Measurements from ENCODE around the gene KIF18B. TPM values are rescaled to one million over a fixed set of nuclear protein-coding genes. Genes with fewer than 3 reads are reported as not detected.

The KIF18B gene
- total RNA-seq, 1 donor from 2014 or later, result 22.5 TPM

DNA sequence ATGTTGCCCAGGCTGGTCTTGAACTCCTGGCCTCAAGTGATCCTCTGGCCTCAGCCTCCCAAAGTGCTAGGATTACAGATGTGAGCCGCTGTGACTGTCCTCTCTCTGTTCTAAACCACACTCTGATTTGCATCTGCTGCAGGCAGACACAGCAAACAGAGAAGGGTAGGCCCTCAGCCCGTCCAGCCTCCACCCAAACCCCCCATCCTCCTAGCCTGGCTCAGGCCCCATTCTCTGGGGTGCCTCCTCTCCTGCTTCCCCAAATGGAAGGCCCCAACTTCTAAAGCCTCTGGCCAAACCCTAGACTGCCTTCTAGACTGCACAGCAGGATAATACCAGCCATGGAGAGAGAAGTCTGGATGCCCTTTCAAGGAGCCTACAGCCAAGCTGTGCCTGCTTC is 28.2 kb downstream of the KIF18B start:
- no peak for DNase-seq (ENCODE audit: low read depth)
- TF ChIP-seq, protein P1, sequence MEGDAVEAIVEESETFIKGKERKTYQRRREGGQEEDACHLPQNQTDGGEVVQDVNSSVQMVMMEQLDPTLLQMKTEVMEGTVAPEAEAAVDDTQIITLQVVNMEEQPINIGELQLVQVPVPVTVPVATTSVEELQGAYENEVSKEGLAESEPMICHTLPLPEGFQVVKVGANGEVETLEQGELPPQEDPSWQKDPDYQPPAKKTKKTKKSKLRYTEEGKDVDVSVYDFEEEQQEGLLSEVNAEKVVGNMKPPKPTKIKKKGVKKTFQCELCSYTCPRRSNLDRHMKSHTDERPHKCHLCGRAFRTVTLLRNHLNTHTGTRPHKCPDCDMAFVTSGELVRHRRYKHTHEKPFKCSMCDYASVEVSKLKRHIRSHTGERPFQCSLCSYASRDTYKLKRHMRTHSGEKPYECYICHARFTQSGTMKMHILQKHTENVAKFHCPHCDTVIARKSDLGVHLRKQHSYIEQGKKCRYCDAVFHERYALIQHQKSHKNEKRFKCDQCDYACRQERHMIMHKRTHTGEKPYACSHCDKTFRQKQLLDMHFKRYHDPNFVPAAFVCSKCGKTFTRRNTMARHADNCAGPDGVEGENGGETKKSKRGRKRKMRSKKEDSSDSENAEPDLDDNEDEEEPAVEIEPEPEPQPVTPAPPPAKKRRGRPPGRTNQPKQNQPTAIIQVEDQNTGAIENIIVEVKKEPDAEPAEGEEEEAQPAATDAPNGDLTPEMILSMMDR (conservative IDR thresholded peaks at IDR 0.05; ENCODE audit: low read depth, low read length), result no peak

DNA sequence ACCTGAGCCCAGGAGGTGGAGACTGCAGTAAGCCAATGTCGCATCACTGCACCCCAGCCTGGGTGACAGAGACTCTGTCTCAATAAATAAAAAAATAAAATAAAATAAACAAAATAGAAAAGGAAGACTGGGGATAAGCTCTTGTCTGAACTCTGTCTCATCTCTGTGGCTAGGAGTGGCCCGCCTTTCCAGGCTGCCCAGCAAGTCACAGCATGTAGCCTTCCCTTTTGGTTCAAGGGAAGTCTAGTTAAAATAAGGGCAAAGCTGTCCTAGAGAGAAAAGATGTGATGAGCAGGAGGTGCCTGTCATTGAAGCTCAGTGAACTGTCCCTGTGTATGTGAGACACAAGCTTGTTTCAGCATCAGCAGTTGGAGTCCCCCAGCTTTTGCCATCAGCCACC is 29.6 kb downstream of the KIF18B start:
- TF ChIP-seq, protein P1 (conservative IDR thresholded peaks at IDR 0.05; ENCODE audit: low read depth, low read length), result no peak
- DNase-seq (ENCODE audit: low read depth), result no peak
- H3K4me3 ChIP-seq (ENCODE audit: low read depth, low read length), result no peak overlapping the region

More for the DNA sequence above, 28.2 kb downstream of the KIF18B start:
- H3K4me3 ChIP-seq (ENCODE audit: low read depth, low read length), result no peak overlapping the region

DNA sequence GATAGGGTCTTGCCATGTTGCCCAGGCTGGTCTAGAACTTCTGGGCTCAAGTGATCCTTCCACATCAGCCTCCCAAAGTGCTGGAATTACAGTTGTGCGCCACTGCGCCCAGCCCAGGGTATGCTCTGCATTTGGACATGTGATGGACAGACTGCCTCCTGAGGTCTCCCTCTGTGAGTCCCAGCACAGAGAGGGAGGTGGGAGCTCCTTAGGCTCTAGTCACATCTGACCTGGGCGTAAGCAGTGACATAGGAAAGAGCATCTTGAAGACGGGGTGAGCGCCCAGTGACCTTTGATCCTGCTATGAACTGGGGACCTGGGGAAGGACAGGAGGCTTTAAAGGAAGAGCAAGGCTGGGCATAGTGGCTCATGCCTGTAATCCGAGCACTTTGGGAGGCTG is 30.1 kb downstream of the KIF18B start:
- TF ChIP-seq, protein P1 (conservative IDR thresholded peaks at IDR 0.05; ENCODE audit: low read depth, low read length), result no peak
- no peak for DNase-seq (ENCODE audit: low read depth)
- H3K4me3 ChIP-seq (ENCODE audit: low read depth, low read length), result no peak overlapping the region

DNA sequence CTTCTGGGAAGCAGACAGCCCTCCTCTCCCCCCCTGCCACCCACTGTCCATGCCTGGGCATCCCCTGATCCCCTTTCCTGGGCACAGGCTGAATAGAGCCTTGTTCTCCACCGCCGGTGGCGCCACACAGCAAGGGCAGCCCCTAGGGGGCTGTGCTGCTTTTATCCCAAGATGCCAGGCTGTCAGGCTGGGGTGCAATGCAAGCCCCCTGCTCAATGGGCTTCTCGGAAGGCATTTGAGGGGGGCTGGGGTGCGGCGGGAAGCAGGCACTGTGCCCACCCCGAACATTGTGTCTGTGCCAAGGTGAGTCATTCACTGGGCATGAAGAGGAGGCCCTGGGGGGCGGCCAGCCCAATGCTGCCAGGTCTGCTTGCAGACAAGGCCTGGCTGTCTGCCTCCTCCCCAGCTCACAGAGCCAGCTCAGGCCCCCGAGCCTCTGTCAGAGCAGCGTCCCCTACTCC is 30.8 kb downstream of the KIF18B start:
- TF ChIP-seq, protein P1 (conservative IDR thresholded peaks at IDR 0.05; ENCODE audit: low read depth, low read length), result no peak
- no peak overlapping the region for H3K4me3 ChIP-seq (ENCODE audit: low read depth, low read length)
- DNase-seq (ENCODE audit: low read depth), result no peak

DNA sequence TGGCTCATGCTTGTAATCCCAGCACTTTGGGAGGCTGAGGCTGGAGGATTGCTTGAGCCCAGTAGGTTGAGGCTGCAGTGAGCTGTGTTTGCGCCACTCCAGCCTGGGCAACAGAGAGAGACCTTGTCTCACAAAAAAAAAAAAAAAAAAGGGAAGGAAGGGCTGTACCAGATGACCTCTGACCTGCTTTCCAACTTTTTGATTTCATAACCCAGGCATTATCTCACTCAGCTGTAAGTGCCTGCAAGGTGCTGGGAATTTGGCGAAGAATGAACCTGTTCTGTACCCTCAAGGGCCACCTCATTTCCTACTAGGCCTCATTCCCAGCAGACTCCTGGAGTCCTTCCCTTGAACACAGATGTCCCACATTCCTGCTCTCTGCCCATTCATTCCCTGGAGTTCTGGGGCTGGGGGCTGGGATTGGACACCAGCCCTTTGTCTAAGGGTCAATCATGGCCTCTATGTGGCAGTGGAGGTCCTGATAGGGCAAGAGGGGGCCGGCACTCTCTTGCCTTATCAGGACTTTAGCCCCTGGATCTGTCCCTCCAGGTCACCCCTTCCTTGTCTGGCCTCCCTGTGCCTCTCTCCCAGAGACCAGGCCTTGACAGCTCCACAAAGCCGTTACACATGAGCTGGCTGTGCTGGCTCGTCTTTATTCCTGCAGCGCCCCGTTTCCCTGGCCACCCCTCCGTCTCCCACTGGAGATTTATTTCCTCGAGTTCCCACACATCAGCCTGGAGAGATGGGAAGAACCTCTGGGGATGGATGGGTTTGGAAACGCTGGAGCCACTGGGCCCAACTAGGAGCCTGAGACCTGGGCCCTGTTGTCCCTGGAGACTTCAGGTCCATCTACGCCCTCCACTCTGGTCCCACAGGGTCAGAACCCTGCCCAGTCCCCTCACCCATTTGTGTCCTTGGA is 31.5 kb downstream of the KIF18B start:
- TF ChIP-seq, protein P1 (conservative IDR thresholded peaks at IDR 0.05; ENCODE audit: low read depth, low read length), result no peak
- no peak for DNase-seq (ENCODE audit: low read depth)
- H3K4me3 ChIP-seq (ENCODE audit: low read depth, low read length), result no peak overlapping the region

DNA sequence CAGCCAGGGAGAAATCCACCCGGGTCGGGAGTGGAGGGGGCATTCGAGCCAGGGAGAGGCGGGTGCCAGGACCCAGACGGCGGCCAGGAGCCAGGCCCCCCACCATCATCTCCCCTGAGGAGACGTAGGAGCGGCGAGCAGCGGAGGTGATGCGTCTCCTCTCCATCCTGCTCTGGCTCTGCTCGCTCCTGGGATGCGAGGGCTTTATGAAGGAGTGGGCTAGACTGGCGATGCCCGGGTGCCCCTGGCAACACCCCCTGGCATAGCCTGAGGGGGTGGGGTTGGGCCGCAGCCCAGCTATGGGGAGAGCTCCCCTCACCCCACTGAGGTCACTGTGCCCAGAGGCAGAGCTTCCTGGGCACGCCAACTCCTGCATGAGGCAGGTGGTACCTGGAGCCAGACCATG is 32.2 kb downstream of the KIF18B start, which contains the start of gene GFAP:
Gene GFAP (minus strand): TSS at position 180 of the 406 bp plus-strand sequence. CDS start 14 bp downstream, at position 166.
- TF ChIP-seq, protein P1 (conservative IDR thresholded peaks at IDR 0.05; ENCODE audit: low read depth, low read length), result no peak
- DNase-seq (ENCODE audit: low read depth), result no peak
- H3K4me3 ChIP-seq (ENCODE audit: low read depth, low read length), result no peak within 1 kb of the TSS

All from epithelial cell of proximal tubule (primary cell).